Endothelial cell of umbilical vein (primary cell): ENCODE results near the gene TPH2. TPM values are rescaled to one million over a fixed set of nuclear protein-coding genes. Genes with fewer than 3 reads are reported as not detected.

Source experiments
- BruUV-seq: library from RNA; stranded (reverse); fragments of 400-500 nt; replicated peaks from 2 replicates; lab custom pipeline; 2021; lab: Mats Ljungman, UMichigan
- CTCF ChIA-PET: fragments of 300-600, 350-600 bp; sonication (Branson Sonifier 250); formaldehyde crosslinking; loops from one replicate; lab custom pipeline; 2021; ENCODE audit warnings: antibody characterized with exemption, inconsistent platforms; lab: Charles Lee
- POLR2A ChIA-PET: fragments of 300-600, 350-600 bp; sonication (Branson Sonifier 250); formaldehyde crosslinking; loops from one replicate; lab custom pipeline; 2021; ENCODE audit warnings: antibody characterized with exemption, inconsistent platforms; lab: Charles Lee
- DNase-seq: peaks from one replicate; pipeline ENCODE4 v3.0.0-alpha.2; 2011; ENCODE audit warnings: low read depth, low spot score
- FAIRE-seq: peaks from 2 replicates; lab custom pipeline; 2011; peaks lifted over from hg19 to GRCh38; lab: Jason Lieb, UNC
- H2AFZ ChIP-seq: 2 replicates; pipeline ENCODE4 v1.6.0; 2012; ENCODE audit warnings: low read depth, low read length, control low read depth, inconsistent platforms
- H3K27ac ChIP-seq: 2 replicates; pipeline ENCODE4 v1.5.1; 2011; ENCODE audit warnings: low read depth, mild to moderate bottlenecking, control low read depth, low read length, moderate library complexity; ENCODE audit not compliant: insufficient read depth
- H3K27me3 ChIP-seq, 2 experiments: 2 replicates each; pipeline versions ENCODE4 v1.6.0 to v1.6.1; 2011; ENCODE audit warnings: low read length in 2 of 2, mixed read lengths in 1 of 2; ENCODE audit not compliant: control insufficient read depth in 2 of 2, insufficient read depth in 2 of 2
- H3K36me3 ChIP-seq, 2 experiments: 2 replicates in 1 of 2; 3 replicates in 1 of 2; pipeline ENCODE4 v1.5.1; 2011; ENCODE audit warnings: low read length in 2 of 2, mild to moderate bottlenecking in 1 of 2, moderate library complexity in 1 of 2; ENCODE audit not compliant: control insufficient read depth in 2 of 2, insufficient read depth in 2 of 2; ENCODE audit errors: extremely low read depth in 1 of 2
- H3K4me1 ChIP-seq: 3 replicates; pipeline ENCODE4 v1.5.1; 2011; ENCODE audit warnings: mild to moderate bottlenecking, low read length; ENCODE audit not compliant: control insufficient read depth, insufficient read depth; ENCODE audit errors: extremely low read depth
- H3K4me2 ChIP-seq: 2 replicates; pipeline ENCODE4 v1.6.1; 2011; ENCODE audit warnings: low read length, control low read depth, mixed read lengths; ENCODE audit not compliant: insufficient read depth
- H3K4me3 ChIP-seq, 3 experiments: fragments of 200-600 bp in 1 of 3; sonication (generic), shearing (Covaris generic) in 1 of 3; replicated peaks in 1 of 3; 2 replicates each; pipeline ENCODE4 v1.5.1; 2011 to 2016; ENCODE audit warnings: control low read depth in 3 of 3, low read length in 3 of 3, mild to moderate bottlenecking in 2 of 3, inconsistent platforms in 1 of 3, low read depth in 1 of 3, moderate library complexity in 1 of 3; ENCODE audit not compliant: insufficient read depth in 1 of 3
- H3K79me2 ChIP-seq: 2 replicates; pipeline ENCODE4 v1.6.0; 2012; ENCODE audit warnings: low read length, inconsistent platforms; ENCODE audit not compliant: control insufficient read depth, insufficient read depth
- H3K9ac ChIP-seq: replicated peaks from 2 replicates; pipeline ENCODE3; 2011; ENCODE audit warnings: low read length, control low read depth; ENCODE audit not compliant: insufficient read depth; ENCODE audit errors: extremely low read depth
- H3K9me1 ChIP-seq: replicated peaks from 3 replicates; pipeline ENCODE4 v1.6.0; 2011; ENCODE audit warnings: mild to moderate bottlenecking, low read length; ENCODE audit not compliant: control insufficient read depth, insufficient read depth; ENCODE audit errors: extremely low read depth
- H3K9me3 ChIP-seq: replicated peaks from 2 replicates; pipeline ENCODE4 v1.5.1; 2012; ENCODE audit warnings: low read length, inconsistent platforms; ENCODE audit not compliant: control insufficient read depth, insufficient read depth
- H4K20me1 ChIP-seq: replicated peaks from 2 replicates; pipeline ENCODE3; 2011; ENCODE audit warnings: mild to moderate bottlenecking, low read length; ENCODE audit not compliant: control insufficient read depth, insufficient read depth; ENCODE audit errors: extremely low read depth
- CTCF ChIP-seq, 2 donors: IDR thresholded peaks; 1 replicate in 1 of 2; 2 replicates in 1 of 2; pipeline ENCODE4 v1.5.1; 2011; ENCODE audit warnings: low read length in 2 of 2, mild to moderate bottlenecking in 2 of 2, moderate library complexity in 2 of 2, control low read depth in 1 of 2, inconsistent platforms in 1 of 2, low read depth in 1 of 2; ENCODE audit not compliant: insufficient read depth in 1 of 2; ENCODE audit errors: extremely low read depth in 1 of 2
- EZH2 ChIP-seq: IDR thresholded peaks from 2 replicates; pipeline ENCODE4 v1.6.1; 2012; ENCODE audit warnings: borderline replicate concordance, low read depth, mild to moderate bottlenecking, moderate library complexity, low read length, inconsistent platforms; ENCODE audit not compliant: severe bottlenecking
- GATA2 ChIP-seq: IDR thresholded peaks from 2 replicates; pipeline ENCODE4 v1.7.0; 2011; ENCODE audit warnings: low read depth, mild to moderate bottlenecking, moderate library complexity, mixed read lengths, low read length; ENCODE audit not compliant: insufficient read length, insufficient read depth
- MYC ChIP-seq: IDR thresholded peaks from one replicate; pipeline ENCODE4 v1.6.1; 2011; ENCODE audit warnings: mild to moderate bottlenecking, low read depth, low read length
- POLR2A ChIP-seq: IDR thresholded peaks from 2 replicates; pipeline ENCODE4 v1.6.1; 2012; ENCODE audit warnings: low read depth, mild to moderate bottlenecking, control low read depth, low read length
- POLR2AphosphoS5 ChIP-seq: IDR thresholded peaks from 2 replicates; pipeline ENCODE4 v1.6.1; 2012; ENCODE audit warnings: low read depth, mild to moderate bottlenecking, control low read depth, low read length, moderate library complexity; ENCODE audit not compliant: insufficient read depth
- dilution Hi-C: fragments of 300-500 bp; cut with MboI; formaldehyde crosslinking; loops from one replicate; pipeline ENCODE4 v1.15.0; 2019; ENCODE audit warnings: low sequenced_read_pairs; ENCODE audit not compliant: extremely low pct_ligation_motif_present
- intact Hi-C: fragments of 100-400 bp; cut with micrococcal nuclease; formaldehyde crosslinking; loops from one replicate; pipeline ENCODE4 v1.10.0; 2022
- polyA plus RNA-seq, 4 experiments: library from polyadenylated mRNA; depleted of rRNA in 3 of 4; stranded (reverse) in 3 of 4; unstranded in 1 of 4; fragments of >200 nt; gene quantifications; 2 replicates each; pipeline versions ENCODE4 v1.2.1 to v1.2.3, GENCODE V29; 2011 to 2012; ENCODE audit warnings: missing spikeins in 1 of 4
- total RNA-seq: library from RNA; stranded (reverse); gene quantifications from 2 replicates; pipeline ENCODE4 v1.2.3, GENCODE V29; 2021

Gene TPH2
- total and polyA plus RNA-seq, 2 donors (not counting 3 experiments of a cell fraction or from before 2014, with no cell fraction given) = not detected

GRCh38 chr12:71954083-71954778, 15.6 kb downstream of the TPH2 start:
- Histone ChIP-seq H3K4me1 (no peaks in the 10 kb centered on the region), H3K9me3 (no peaks in the 10 kb centered on the region), H2AFZ (no peak overlapping the region), H3K27me3 (no peaks in the 10 kb centered on the region), H3K4me3 (no peak overlapping the region), H4K20me1 (no peaks in the 10 kb centered on the region), H3K36me3 (no peaks in the 10 kb centered on the region), H3K79me2 (no peaks in the 10 kb centered on the region), H3K27ac (no peak overlapping the region), H3K9me1 (no peaks in the 10 kb centered on the region), H3K4me2 (no peak overlapping the region), H3K9ac (no peak overlapping the region)
- TF ChIP-seq GATA2 = no peak
- TF ChIP-seq EZH2 = no peak
- no peak for TF ChIP-seq POLR2A
- no peak for TF ChIP-seq POLR2AphosphoS5
- TF ChIP-seq MYC = no peak
- TF ChIP-seq CTCF (IDR thresholded peaks at IDR 0.05; ENCODE audit: extremely low read depth in 1 of 2, insufficient read depth in 1 of 2, low read depth in 1 of 2, low read length in 2 of 2) = no peak
- DNase-seq (no peak), FAIRE-seq (no peak)
- ChIA-PET POLR2A (no interaction called here), CTCF (no interaction called here)
- dilution Hi-C loops (no loop called here), intact Hi-C loops (no loop called here)
- BruUV-seq = no TSS peak
